Type B pancreatic cell (in vitro differentiated cells): ENCODE results near the gene ACER3. TPM values are rescaled to one million over a fixed set of nuclear protein-coding genes. Genes with fewer than 3 reads are reported as not detected.
A peak's percentile ranks its signal among the peaks of the same experiment; 100 is the strongest.
"Not testable (repeated sequence)": the region's sequence is repeated elsewhere in the genome, so short reads cannot be mapped to it uniquely, and the experiment has no call there.

Experiments
- DNase-seq: peaks from one replicate; pipeline ENCODE4 v3.0.0; 2021; ENCODE audit warnings: mixed read lengths; ENCODE audit not compliant: unreplicated experiment; ENCODE audit errors: extremely low spot score
- H3K27ac Mint-ChIP-seq: 2 replicates; pipeline ENCODE4 v1.8.0; 2021; ENCODE audit warnings: mild to moderate bottlenecking, mixed read lengths
- H3K27me3 Mint-ChIP-seq: 2 replicates; pipeline ENCODE4 v1.8.0; 2021; ENCODE audit warnings: mixed read lengths
- H3K36me3 Mint-ChIP-seq: 2 replicates; pipeline ENCODE4 v1.8.0; 2021; ENCODE audit warnings: mixed read lengths
- H3K4me1 Mint-ChIP-seq: one replicate; pipeline ENCODE4 v1.8.0; 2021; ENCODE audit warnings: mixed read lengths; ENCODE audit not compliant: unreplicated experiment
- H3K4me3 Mint-ChIP-seq: 2 replicates; pipeline ENCODE4 v1.8.0; 2021; ENCODE audit warnings: mild to moderate bottlenecking, mixed read lengths
- H3K9me3 Mint-ChIP-seq: 2 replicates; pipeline ENCODE4 v1.8.0; 2021; ENCODE audit warnings: mixed read lengths
- total RNA-seq: library from RNA; stranded (reverse); gene quantifications from 2 replicates; pipeline ENCODE4 v1.2.1, GENCODE V29; 2021; ENCODE audit warnings: low replicate concordance
- TF ChIP-seq, protein P1 (sequence below): fragments of 200-600 bp; sonication (generic); conservative IDR thresholded peaks from 2 replicates; pipeline ENCODE4 v1.5.0; 2021; ENCODE audit warnings: antibody characterized with exemption, mild to moderate bottlenecking

The ACER3 gene
- total RNA-seq, 1 donor from 2014 or later: 25.7 TPM

- DNase-seq: no peak
- no peak overlapping the region for H3K27ac Mint-ChIP-seq
- H3K36me3 Mint-ChIP-seq: peaks cover 3% of the 10 kb centered on the region
- peaks cover 4% of the 10 kb centered on the region for H3K4me1 Mint-ChIP-seq
- TF ChIP-seq, protein P1, sequence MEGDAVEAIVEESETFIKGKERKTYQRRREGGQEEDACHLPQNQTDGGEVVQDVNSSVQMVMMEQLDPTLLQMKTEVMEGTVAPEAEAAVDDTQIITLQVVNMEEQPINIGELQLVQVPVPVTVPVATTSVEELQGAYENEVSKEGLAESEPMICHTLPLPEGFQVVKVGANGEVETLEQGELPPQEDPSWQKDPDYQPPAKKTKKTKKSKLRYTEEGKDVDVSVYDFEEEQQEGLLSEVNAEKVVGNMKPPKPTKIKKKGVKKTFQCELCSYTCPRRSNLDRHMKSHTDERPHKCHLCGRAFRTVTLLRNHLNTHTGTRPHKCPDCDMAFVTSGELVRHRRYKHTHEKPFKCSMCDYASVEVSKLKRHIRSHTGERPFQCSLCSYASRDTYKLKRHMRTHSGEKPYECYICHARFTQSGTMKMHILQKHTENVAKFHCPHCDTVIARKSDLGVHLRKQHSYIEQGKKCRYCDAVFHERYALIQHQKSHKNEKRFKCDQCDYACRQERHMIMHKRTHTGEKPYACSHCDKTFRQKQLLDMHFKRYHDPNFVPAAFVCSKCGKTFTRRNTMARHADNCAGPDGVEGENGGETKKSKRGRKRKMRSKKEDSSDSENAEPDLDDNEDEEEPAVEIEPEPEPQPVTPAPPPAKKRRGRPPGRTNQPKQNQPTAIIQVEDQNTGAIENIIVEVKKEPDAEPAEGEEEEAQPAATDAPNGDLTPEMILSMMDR: no peak
- no peaks in the 10 kb centered on the region for H3K9me3 Mint-ChIP-seq
- no peak overlapping the region for H3K4me3 Mint-ChIP-seq
- H3K27me3 Mint-ChIP-seq: no peaks in the 10 kb centered on the region
These were observed 31.1 kb downstream of the ACER3 start for GRCh38 chr11:76891793-76892192.

DNA sequence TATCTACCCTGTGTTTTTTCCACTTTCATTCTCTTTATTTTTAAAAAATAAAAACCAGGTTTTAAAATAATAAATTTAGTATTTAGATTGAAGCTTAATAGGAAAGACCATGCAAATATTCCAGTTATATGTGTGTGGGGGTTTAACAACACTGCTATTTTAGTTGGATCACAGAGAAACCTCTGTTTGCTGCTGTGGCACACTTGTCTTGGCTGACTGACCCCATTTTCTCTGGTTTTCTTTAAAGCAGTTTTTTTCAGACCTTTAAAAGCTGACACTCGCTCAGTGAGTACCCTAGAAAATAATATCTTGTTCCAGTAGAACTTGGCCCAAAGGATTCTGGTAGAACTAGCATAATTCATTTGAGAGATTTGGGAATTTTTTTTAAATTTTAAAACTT lies 31.6 kb downstream of the ACER3 start:
- H3K27me3 Mint-ChIP-seq: no peaks in the 10 kb centered on the region
- no peak overlapping the region for H3K27ac Mint-ChIP-seq
- no peaks in the 10 kb centered on the region for H3K9me3 Mint-ChIP-seq

DNA sequence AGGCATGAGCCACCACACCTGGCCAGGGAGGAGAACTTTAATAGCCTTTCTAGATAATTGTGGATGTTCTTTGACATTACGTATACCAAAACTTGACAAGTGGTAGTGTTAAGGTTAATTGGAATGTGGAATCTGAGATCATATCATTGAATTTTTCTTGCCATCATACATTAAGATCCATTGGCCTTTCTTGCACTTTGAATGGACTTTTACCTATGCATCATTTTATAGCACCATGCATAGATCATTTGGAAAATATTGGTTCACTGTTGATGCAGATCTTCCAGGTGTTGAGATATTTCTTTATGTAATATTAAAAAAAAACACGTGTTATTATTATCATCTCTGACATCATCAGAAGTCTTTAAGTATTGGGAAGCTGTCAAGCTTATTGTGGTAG lies 36.5 kb downstream of the ACER3 start:
- H3K4me3 Mint-ChIP-seq: no peak overlapping the region
- DNase-seq: no peak

More for the DNA sequence above, 31.6 kb downstream of the ACER3 start:
- Mint-ChIP-seq H3K36me3 (peaks cover 3% of the 10 kb centered on the region), H3K4me1 (peaks cover 4% of the 10 kb centered on the region), H3K4me3 (no peak overlapping the region)
- TF ChIP-seq, protein P1: no peak
- no peak for DNase-seq

GRCh38 chr11:76901144-76901543 lies 40.4 kb downstream of the ACER3 start:
- Mint-ChIP-seq H3K36me3 (peaks cover 20% of the 10 kb centered on the region), H3K4me1 (peaks cover 18% of the 10 kb centered on the region), H3K4me3 (no peak overlapping the region), H3K27ac (peak overlapping the region; percentile 52), H3K9me3 (peaks cover 9% of the 10 kb centered on the region), H3K27me3 (no peaks in the 10 kb centered on the region)
- DNase-seq: no peak
- TF ChIP-seq, protein P1: no peak

More for the DNA sequence above, 36.5 kb downstream of the ACER3 start:
- H3K27ac Mint-ChIP-seq: no peak overlapping the region
- H3K9me3 Mint-ChIP-seq: peaks cover 9% of the 10 kb centered on the region
- H3K4me1 Mint-ChIP-seq: peaks cover 9% of the 10 kb centered on the region
- TF ChIP-seq, protein P1: no peak
- H3K27me3 Mint-ChIP-seq: no peaks in the 10 kb centered on the region
- H3K36me3 Mint-ChIP-seq: peaks cover 13% of the 10 kb centered on the region

GRCh38 chr11:76901622-76902021 lies 40.9 kb downstream of the ACER3 start:
- H3K27ac Mint-ChIP-seq: peak overlapping the region; percentile 52
- H3K9me3 Mint-ChIP-seq, H3K27me3 Mint-ChIP-seq, DNase-seq: not testable (repeated sequence)
- peak overlapping the region; percentile 39 for H3K4me3 Mint-ChIP-seq
- H3K36me3 Mint-ChIP-seq: peaks cover 20% of the 10 kb centered on the region
- peaks cover 18% of the 10 kb centered on the region for H3K4me1 Mint-ChIP-seq

DNA sequence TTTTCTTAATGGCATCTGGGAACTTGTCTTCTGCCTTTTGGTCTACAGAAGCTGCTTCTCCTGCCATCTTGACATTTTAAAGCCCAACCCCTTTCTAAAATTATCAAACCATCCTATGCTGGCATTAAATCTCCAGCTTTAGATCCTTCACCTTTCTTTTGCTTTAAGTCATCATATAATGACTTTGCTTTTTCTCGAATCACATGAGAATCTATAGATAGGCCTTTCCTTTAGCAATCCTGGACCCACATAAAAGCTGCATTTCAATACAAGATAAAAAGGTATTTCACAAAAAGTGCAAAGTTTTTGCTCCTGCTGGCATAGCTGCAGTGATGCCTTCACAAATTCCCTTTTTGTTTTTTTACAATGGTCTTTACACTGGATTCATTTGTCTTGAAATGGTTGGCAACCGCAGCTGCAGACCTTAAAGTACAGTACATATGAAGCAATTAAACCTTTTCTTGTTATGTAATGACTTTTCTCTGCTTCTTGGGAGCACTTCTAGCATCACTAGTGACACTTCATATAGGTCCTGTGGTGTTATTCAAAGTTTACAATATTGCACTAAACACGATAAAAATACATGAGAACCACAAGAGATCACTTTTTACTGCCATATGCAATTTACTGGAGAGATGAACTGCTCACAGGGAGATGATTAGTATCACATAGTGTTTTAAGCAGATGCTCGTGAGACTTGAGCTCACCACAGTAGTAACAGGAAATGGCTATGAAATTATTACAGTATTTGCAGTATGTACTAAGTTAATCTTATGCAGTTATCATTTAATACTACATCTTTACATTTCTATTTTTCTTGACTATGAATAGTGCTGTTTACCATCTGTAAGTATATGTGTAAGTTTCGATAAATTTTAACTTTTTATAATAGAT lies 41.6 kb downstream of the ACER3 start:
- no peak for DNase-seq
- H3K36me3 Mint-ChIP-seq: peaks cover 25% of the 10 kb centered on the region
- TF ChIP-seq, protein P1: no peak
- peak overlapping the region; percentile 39 for H3K4me3 Mint-ChIP-seq
- H3K27ac Mint-ChIP-seq: peak overlapping the region; percentile 52
- H3K9me3 Mint-ChIP-seq: peaks cover 9% of the 10 kb centered on the region
- peaks cover 18% of the 10 kb centered on the region for H3K4me1 Mint-ChIP-seq
- H3K27me3 Mint-ChIP-seq: no peaks in the 10 kb centered on the region
